ENCODE results near the gene SMIM24. TPM values are rescaled to one million over a fixed set of nuclear protein-coding genes. Genes with fewer than 3 reads are reported as not detected.

Gene SMIM24
- total and polyA plus RNA-seq, 2 donors (not counting 1 experiment from before 2014, with no cell fraction given) = not detected

- CTCF ChIA-PET = interaction anchor here (1.3 kb wide), 1 partner anchor 37 kb away, joined by 3 read pairs; the partner anchor contains the start of gene SMIM44
- Mint-ChIP-seq H3K4me1 (peaks cover 33% of the 10 kb centered on the region), H3K9me3 (ENCODE audit: insufficient read depth) (no peaks in the 10 kb centered on the region), H3K27ac (no peak overlapping the region), H3K27me3 (no peaks in the 10 kb centered on the region), H3K4me3 (no peak overlapping the region)
- no peak overlapping the region for H3K4me3 ChIP-seq (ENCODE audit: control extremely low read depth in 1 of 5, extremely low read depth in 1 of 5, insufficient read depth in 1 of 5, low read depth in 2 of 5, low read length in 4 of 5)
- POLR2A ChIA-PET = no interaction called here
- intact Hi-C loops (cut with micrococcal nuclease) = no loop called here
- H3K27me3 ChIP-seq (replicated peaks in 1 of 4; ENCODE audit: control extremely low read depth in 1 of 4, control insufficient read depth in 3 of 4, insufficient read depth in 4 of 4, low read length in 3 of 4) = no peaks in the 10 kb centered on the region
- no peak overlapping the region for H3K4me2 ChIP-seq (replicated peaks; ENCODE audit: low read depth, low read length, poor library complexity, severe bottlenecking)
- peaks cover 0 to 50% of the 10 kb centered on the region in 2 experiments for H3K36me3 ChIP-seq (replicated peaks in 1 of 2; ENCODE audit: control extremely low read depth in 1 of 2, control insufficient read depth in 1 of 2, extremely low read depth in 1 of 2, insufficient read depth in 2 of 2, low read length in 1 of 2)
- peaks cover 10 to 31% of the 10 kb centered on the region in 2 donors for H3K4me1 ChIP-seq (ENCODE audit: control insufficient read depth in 2 of 2, insufficient read depth in 2 of 2, low read length in 2 of 2)
- peaks cover 95% of the 10 kb centered on the region for H3K79me2 ChIP-seq (ENCODE audit: control insufficient read depth, insufficient read depth, low read length)
- no peak overlapping the region for H3K27ac ChIP-seq (ENCODE audit: low read length in 2 of 2)
- peaks cover 94% of the 10 kb centered on the region for H4K20me1 ChIP-seq (ENCODE audit: control insufficient read depth, insufficient read depth, low read length, poor library complexity, severe bottlenecking)
- peaks cover 0 to 5% (median 0%) of the 10 kb centered on the region in 3 donors for H3K9me3 ChIP-seq (ENCODE audit: control extremely low read depth in 1 of 3, control insufficient read depth in 2 of 3, insufficient read depth in 1 of 3, low read length in 2 of 3)
- no peak overlapping the region for H2AFZ ChIP-seq (ENCODE audit: insufficient read depth, low read depth, low read length, poor library complexity, severe bottlenecking)
- no peak for TF ChIP-seq EZH2 (IDR thresholded peaks at IDR 0.05; ENCODE audit: borderline replicate concordance, insufficient read depth, low read depth, low read length, poor library complexity, severe bottlenecking)
- TF ChIP-seq CTCF (IDR thresholded peaks at IDR 0.05) = no peak
- 96% methylated on average over 37 of the region's 37 CpGs for WGBS (ENCODE audit: insufficient coverage)
- DNase-seq (no peak), ATAC-seq (ENCODE audit: low read depth) (no peak)
- H3K9ac ChIP-seq (ENCODE audit: low read length) = no peak overlapping the region
Measured at GRCh38 chr19:3520166-3521103, 40.1 kb upstream of the SMIM24 start.

GRCh38 chr19:3519126-3519525 lies 38.8 kb upstream of the SMIM24 start:
- ChIA-PET CTCF (interaction anchor here (1.3 kb wide), 1 partner anchor 35 kb away, joined by 3 read pairs; the partner anchor contains the start of gene SMIM44), POLR2A (no interaction called here)
- peaks cover 41% of the 10 kb centered on the region for H3K4me1 Mint-ChIP-seq
- Histone ChIP-seq H3K4me2 (replicated peaks; ENCODE audit: low read depth, low read length, poor library complexity, severe bottlenecking) (no peak overlapping the region), H3K9ac (ENCODE audit: low read length) (no peak overlapping the region), H4K20me1 (ENCODE audit: control insufficient read depth, insufficient read depth, low read length, poor library complexity, severe bottlenecking) (peaks cover 97% of the 10 kb centered on the region), H3K36me3 (replicated peaks in 1 of 2; ENCODE audit: control extremely low read depth in 1 of 2, control insufficient read depth in 1 of 2, extremely low read depth in 1 of 2, insufficient read depth in 2 of 2, low read length in 1 of 2) (peaks cover 0 to 40% of the 10 kb centered on the region in 2 experiments), H2AFZ (ENCODE audit: insufficient read depth, low read depth, low read length, poor library complexity, severe bottlenecking) (no peak overlapping the region), H3K4me1 (ENCODE audit: control insufficient read depth in 2 of 2, insufficient read depth in 2 of 2, low read length in 2 of 2) (peaks cover 10 to 31% of the 10 kb centered on the region in 2 donors), H3K27me3 (replicated peaks in 1 of 4; ENCODE audit: control extremely low read depth in 1 of 4, control insufficient read depth in 3 of 4, insufficient read depth in 4 of 4, low read length in 3 of 4) (no peaks in the 10 kb centered on the region), H3K9me3 (ENCODE audit: control extremely low read depth in 1 of 3, control insufficient read depth in 2 of 3, insufficient read depth in 1 of 3, low read length in 2 of 3) (peaks cover 0 to 5% (median 0%) of the 10 kb centered on the region in 3 donors), H3K4me3 (ENCODE audit: control extremely low read depth in 1 of 5, extremely low read depth in 1 of 5, insufficient read depth in 1 of 5, low read depth in 2 of 5, low read length in 4 of 5) (no peak overlapping the region), H3K27ac (ENCODE audit: low read length in 2 of 2) (no peak overlapping the region), H3K79me2 (ENCODE audit: control insufficient read depth, insufficient read depth, low read length) (peaks cover 98% of the 10 kb centered on the region)
- intact Hi-C loops (cut with micrococcal nuclease) = loop anchor here (5.0 kb wide), 1 partner anchor 33 kb away; no protein-coding TSS in a partner anchor
- 96% methylated on average over 17 of the region's 18 CpGs for WGBS (ENCODE audit: insufficient coverage)
- no peak overlapping the region for H3K4me3 Mint-ChIP-seq
- no peak overlapping the region for H3K27ac Mint-ChIP-seq
- TF ChIP-seq EZH2 (IDR thresholded peaks at IDR 0.05; ENCODE audit: borderline replicate concordance, insufficient read depth, low read depth, low read length, poor library complexity, severe bottlenecking) (no peak), CTCF (IDR thresholded peaks at IDR 0.05) (no peak)
- no peak for ATAC-seq (ENCODE audit: low read depth)
- H3K9me3 Mint-ChIP-seq (ENCODE audit: insufficient read depth) = no peaks in the 10 kb centered on the region
- H3K27me3 Mint-ChIP-seq = no peaks in the 10 kb centered on the region
- no peak for DNase-seq

Data from B cell (primary cell).